Neural cell (in vitro differentiated cells): ENCODE data around the gene NTRK1. TPM values are rescaled to one million over a fixed set of nuclear protein-coding genes. Genes with fewer than 3 reads are reported as not detected.

Source experiments
- H2AFZ ChIP-seq: fragments of 200-600, 300-800 bp; sonication (generic), shearing (Covaris generic); 2 replicates; pipeline ENCODE4 v1.6.0; 2014; ENCODE audit warnings: low read depth, mild to moderate bottlenecking, antibody characterized with exemption, low read length, moderate library complexity
- H3F3A ChIP-seq: fragments of 200-600 bp; shearing (Covaris generic); 2 replicates; pipeline ENCODE4 v1.6.1; 2016; ENCODE audit warnings: mild to moderate bottlenecking, moderate library complexity, mixed read lengths, antibody characterized with exemption, low read length; ENCODE audit not compliant: insufficient read depth, poor library complexity, severe bottlenecking
- H3K27ac ChIP-seq: fragments of 200-600, 300-800 bp; sonication (generic), shearing (Covaris generic); 2 replicates; pipeline ENCODE4 v1.5.1; 2014; ENCODE audit warnings: mild to moderate bottlenecking, low read length, moderate library complexity
- H3K27me3 ChIP-seq: fragments of 300-800, 200-600 bp; sonication (generic), shearing (Covaris generic); 2 replicates; pipeline ENCODE4 v1.6.0; 2014; ENCODE audit warnings: mild to moderate bottlenecking, low read depth, low read length, moderate library complexity; ENCODE audit not compliant: insufficient read depth
- H3K36me3 ChIP-seq: fragments of 300-800, 200-600 bp; sonication (generic), shearing (Covaris generic); 2 replicates; pipeline ENCODE4 v1.5.1; 2014; ENCODE audit warnings: mild to moderate bottlenecking, antibody characterized with exemption, low read length, moderate library complexity; ENCODE audit not compliant: insufficient read depth
- H3K4me2 ChIP-seq: fragments of 300-800, 200-600 bp; sonication (generic), shearing (Covaris generic); 2 replicates; pipeline ENCODE4 v1.6.0; 2014; ENCODE audit warnings: mild to moderate bottlenecking, low read length
- H3K4me3 ChIP-seq: fragments of 300-800, 200-600 bp; sonication (generic), shearing (Covaris generic); 2 replicates; pipeline ENCODE4 v1.5.1; 2014; ENCODE audit warnings: mild to moderate bottlenecking, low read length, moderate library complexity
- H3K79me2 ChIP-seq: fragments of 200-600 bp; shearing (Covaris generic); replicated peaks from 2 replicates; pipeline ENCODE4 v1.6.0; 2014; ENCODE audit warnings: mild to moderate bottlenecking, low read length, moderate library complexity; ENCODE audit not compliant: insufficient read depth
- H3K9ac ChIP-seq: fragments of 300-800, 200-600 bp; sonication (generic), shearing (Covaris generic); 2 replicates; pipeline ENCODE4 v1.6.1; 2016; ENCODE audit warnings: mild to moderate bottlenecking, low read length, mixed read lengths
- H3K9me2 ChIP-seq: fragments of 200-600 bp; shearing (Covaris generic); 2 replicates; pipeline ENCODE4 v1.6.1; 2016; ENCODE audit warnings: mild to moderate bottlenecking, low read length, mixed read lengths; ENCODE audit not compliant: insufficient read depth
- H3K9me3 ChIP-seq: fragments of 200-600, 300-800 bp; sonication (generic), shearing (Covaris generic); 2 replicates; pipeline ENCODE4 v1.6.1; 2016; ENCODE audit warnings: mild to moderate bottlenecking, mixed run types, low read length, moderate library complexity, mixed read lengths
- H4K20me1 ChIP-seq: fragments of 200-600 bp; shearing (Covaris generic); 2 replicates; pipeline ENCODE4 v1.6.1; 2016; ENCODE audit warnings: mild to moderate bottlenecking, mixed run types; ENCODE audit not compliant: insufficient read depth
- CTCF ChIP-seq: fragments of 450-650 bp; IDR thresholded peaks from 2 replicates; pipeline ENCODE4 v1.5.1; 2014; ENCODE audit warnings: antibody characterized with exemption, mild to moderate bottlenecking, moderate library complexity; ENCODE audit not compliant: poor library complexity, severe bottlenecking
- EP300 ChIP-seq: fragments of 450-650 bp; conservative IDR thresholded peaks from 2 replicates; pipeline ENCODE4 v1.6.1; 2014; ENCODE audit warnings: antibody characterized with exemption, mild to moderate bottlenecking, moderate library complexity; ENCODE audit not compliant: poor library complexity, severe bottlenecking
- EZH2 ChIP-seq: fragments of 200-600, 300-800 bp; shearing (Covaris generic), sonication (generic); IDR thresholded peaks from 2 replicates; pipeline ENCODE4 v1.6.1; 2014; ENCODE audit warnings: antibody characterized with exemption, low read length, borderline replicate concordance, mild to moderate bottlenecking; ENCODE audit not compliant: insufficient read depth, poor library complexity, severe bottlenecking
- MXI1 ChIP-seq: fragments of 450-650 bp; conservative IDR thresholded peaks from 2 replicates; pipeline ENCODE4 v1.6.1; 2014; ENCODE audit warnings: antibody characterized with exemption, mild to moderate bottlenecking; ENCODE audit not compliant: poor library complexity, severe bottlenecking
- POLR2AphosphoS5 ChIP-seq: IDR thresholded peaks from 2 replicates; pipeline ENCODE4 v1.6.1; 2012
- RAD21 ChIP-seq: fragments of 450-650 bp; conservative IDR thresholded peaks from 2 replicates; pipeline ENCODE4 v1.6.1; 2014; ENCODE audit warnings: antibody characterized with exemption, mild to moderate bottlenecking, moderate library complexity
- SMC3 ChIP-seq: fragments of 450-650 bp; conservative IDR thresholded peaks from 2 replicates; pipeline ENCODE4 v1.6.1; 2014; ENCODE audit warnings: antibody characterized with exemption, mild to moderate bottlenecking, moderate library complexity; ENCODE audit not compliant: poor library complexity
- TAF1 ChIP-seq: IDR thresholded peaks from 2 replicates; pipeline ENCODE4 v1.6.1; 2012; ENCODE audit warnings: low read depth
- polyA plus RNA-seq: library from polyadenylated mRNA; depleted of rRNA; stranded (reverse); fragments of >200 nt; gene quantifications from 2 replicates; pipeline ENCODE4 v1.2.3, GENCODE V29; 2014
- TF ChIP-seq, protein P1 (sequence below): IDR thresholded peaks from 2 replicates; pipeline ENCODE4 v1.6.1; 2012; ENCODE audit warnings: borderline replicate concordance

NTRK1 gene
- polyA plus RNA-seq, 1 donor from 2014 or later, result 4.9 TPM

DNA sequence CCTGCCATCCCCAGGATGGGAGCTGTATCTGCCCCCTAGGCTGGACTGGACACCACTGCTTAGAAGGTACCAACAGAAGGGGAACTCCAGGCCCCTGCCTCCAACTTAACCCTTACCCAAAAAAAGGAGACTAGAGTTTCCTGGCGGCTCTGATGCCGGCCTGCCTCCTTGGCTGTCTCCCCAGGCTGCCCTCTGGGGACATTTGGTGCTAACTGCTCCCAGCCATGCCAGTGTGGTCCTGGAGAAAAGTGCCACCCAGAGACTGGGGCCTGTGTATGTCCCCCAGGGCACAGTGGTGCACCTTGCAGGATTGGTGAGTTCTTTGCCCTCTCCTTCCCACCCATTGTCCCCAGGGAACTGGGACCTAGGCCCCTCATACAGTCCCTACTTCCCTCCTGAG is 51.6 kb downstream of the NTRK1 start:
- Histone ChIP-seq H2AFZ (no peak overlapping the region), H3K9me3 (no peaks in the 10 kb centered on the region), H3K9ac (no peak overlapping the region), H3K4me3 (no peak overlapping the region), H3K27ac (no peak overlapping the region), H3K79me2 (no peaks in the 10 kb centered on the region), H3F3A (no peaks in the 10 kb centered on the region), H3K27me3 (no peaks in the 10 kb centered on the region), H3K4me2 (no peak overlapping the region), H3K36me3 (no peaks in the 10 kb centered on the region), H4K20me1 (no peaks in the 10 kb centered on the region), H3K9me2 (no peaks in the 10 kb centered on the region)
- TF ChIP-seq MXI1 (no peak), CTCF (no peak), POLR2AphosphoS5 (no peak), TAF1 (no peak), SMC3 (no peak), RAD21 (no peak), EZH2 (no peak), EP300 (no peak)
- TF ChIP-seq, protein P1, sequence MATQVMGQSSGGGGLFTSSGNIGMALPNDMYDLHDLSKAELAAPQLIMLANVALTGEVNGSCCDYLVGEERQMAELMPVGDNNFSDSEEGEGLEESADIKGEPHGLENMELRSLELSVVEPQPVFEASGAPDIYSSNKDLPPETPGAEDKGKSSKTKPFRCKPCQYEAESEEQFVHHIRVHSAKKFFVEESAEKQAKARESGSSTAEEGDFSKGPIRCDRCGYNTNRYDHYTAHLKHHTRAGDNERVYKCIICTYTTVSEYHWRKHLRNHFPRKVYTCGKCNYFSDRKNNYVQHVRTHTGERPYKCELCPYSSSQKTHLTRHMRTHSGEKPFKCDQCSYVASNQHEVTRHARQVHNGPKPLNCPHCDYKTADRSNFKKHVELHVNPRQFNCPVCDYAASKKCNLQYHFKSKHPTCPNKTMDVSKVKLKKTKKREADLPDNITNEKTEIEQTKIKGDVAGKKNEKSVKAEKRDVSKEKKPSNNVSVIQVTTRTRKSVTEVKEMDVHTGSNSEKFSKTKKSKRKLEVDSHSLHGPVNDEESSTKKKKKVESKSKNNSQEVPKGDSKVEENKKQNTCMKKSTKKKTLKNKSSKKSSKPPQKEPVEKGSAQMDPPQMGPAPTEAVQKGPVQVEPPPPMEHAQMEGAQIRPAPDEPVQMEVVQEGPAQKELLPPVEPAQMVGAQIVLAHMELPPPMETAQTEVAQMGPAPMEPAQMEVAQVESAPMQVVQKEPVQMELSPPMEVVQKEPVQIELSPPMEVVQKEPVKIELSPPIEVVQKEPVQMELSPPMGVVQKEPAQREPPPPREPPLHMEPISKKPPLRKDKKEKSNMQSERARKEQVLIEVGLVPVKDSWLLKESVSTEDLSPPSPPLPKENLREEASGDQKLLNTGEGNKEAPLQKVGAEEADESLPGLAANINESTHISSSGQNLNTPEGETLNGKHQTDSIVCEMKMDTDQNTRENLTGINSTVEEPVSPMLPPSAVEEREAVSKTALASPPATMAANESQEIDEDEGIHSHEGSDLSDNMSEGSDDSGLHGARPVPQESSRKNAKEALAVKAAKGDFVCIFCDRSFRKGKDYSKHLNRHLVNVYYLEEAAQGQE, result no peak

DNA sequence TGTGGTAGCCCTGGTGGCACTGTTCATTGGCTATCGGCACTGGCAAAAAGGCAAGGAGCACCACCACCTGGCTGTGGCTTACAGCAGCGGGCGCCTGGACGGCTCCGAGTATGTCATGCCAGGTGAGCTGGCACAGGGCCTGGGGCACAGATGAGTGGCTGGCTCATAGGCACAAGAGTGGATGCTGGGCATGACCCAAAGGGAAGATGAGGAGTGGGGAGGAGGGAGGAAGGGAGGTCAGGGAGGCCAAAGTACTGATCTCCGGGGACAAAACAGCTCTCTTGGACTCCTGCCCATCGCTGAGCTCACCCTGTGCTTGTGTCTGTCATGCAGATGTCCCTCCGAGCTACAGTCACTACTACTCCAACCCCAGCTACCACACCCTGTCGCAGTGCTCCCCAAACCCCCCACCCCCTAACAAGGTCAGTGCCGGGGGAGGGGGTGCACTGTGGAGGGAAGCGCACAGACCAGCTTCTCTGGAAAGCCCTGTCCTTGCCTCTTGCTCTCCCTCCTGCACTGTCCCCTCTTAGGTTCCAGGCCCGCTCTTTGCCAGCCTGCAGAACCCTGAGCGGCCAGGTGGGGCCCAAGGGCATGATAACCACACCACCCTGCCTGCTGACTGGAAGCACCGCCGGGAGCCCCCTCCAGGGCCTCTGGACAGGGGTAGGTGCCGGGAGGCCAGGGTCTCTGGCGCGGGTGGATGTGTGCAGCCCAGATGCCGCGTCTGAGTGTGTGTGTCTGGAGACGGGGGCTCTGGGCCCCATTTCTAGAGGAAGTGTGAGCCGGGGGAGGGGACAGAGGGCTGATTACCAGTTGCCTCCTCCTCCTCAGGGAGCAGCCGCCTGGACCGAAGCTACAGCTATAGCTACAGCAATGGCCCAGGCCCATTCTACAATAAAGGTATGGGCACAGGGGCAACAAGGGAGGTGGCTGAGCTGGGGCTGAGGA is 52.5 kb downstream of the NTRK1 start:
- Histone ChIP-seq H3K36me3 (no peaks in the 10 kb centered on the region), H3K4me2 (no peak overlapping the region), H3F3A (no peaks in the 10 kb centered on the region), H3K27me3 (peaks cover under 1% of the 10 kb centered on the region), H4K20me1 (no peaks in the 10 kb centered on the region), H3K9me3 (no peaks in the 10 kb centered on the region), H2AFZ (no peak overlapping the region), H3K9me2 (no peaks in the 10 kb centered on the region), H3K79me2 (no peaks in the 10 kb centered on the region), H3K27ac (no peak overlapping the region), H3K9ac (no peak overlapping the region), H3K4me3 (no peak overlapping the region)
- TF ChIP-seq CTCF (no peak), SMC3 (no peak), MXI1 (no peak), RAD21 (no peak), POLR2AphosphoS5 (no peak), EP300 (no peak), EZH2 (no peak), TAF1 (no peak)
- TF ChIP-seq, protein P1, result no peak
